Peyer's patch (tissue), 4 donors: ENCODE results near the gene ZNF304. TPM values are rescaled to one million over a fixed set of nuclear protein-coding genes. Genes with fewer than 3 reads are reported as not detected.

Experiments
- DNase-seq, 3 donors: peaks; one replicate each; pipeline ENCODE4 v3.0.0-alpha.2; 2017 to 2019
- H3K27ac ChIP-seq, 4 donors: fragments of 200-600 bp; sonication (generic); one replicate each; pipeline ENCODE4 v1.5.1; 2016 to 2019
- H3K27me3 ChIP-seq, 2 donors: fragments of 200-600 bp; sonication (generic); one replicate each; pipeline ENCODE4 v1.5.1; 2019
- H3K36me3 ChIP-seq, 3 donors: fragments of 200-600 bp; sonication (generic); one replicate each; pipeline ENCODE4 v1.5.1; 2016 to 2019
- H3K4me1 ChIP-seq, 4 donors: fragments of 200-600 bp; sonication (generic); one replicate each; pipeline ENCODE4 v1.5.1; 2016 to 2019
- H3K4me3 ChIP-seq, 4 donors: fragments of 200-600 bp; sonication (generic); 1 replicate in 3 of 4; 2 replicates in 1 of 4; pipeline ENCODE4 v1.5.1; 2016 to 2019; ENCODE audit warnings: mild to moderate bottlenecking in 1 of 4
- H3K9me3 ChIP-seq, 4 donors: fragments of 200-600 bp; sonication (generic); one replicate each; pipeline ENCODE4 v1.5.1; 2016 to 2019; ENCODE audit warnings: mild to moderate bottlenecking in 1 of 4
- CTCF ChIP-seq, 6 experiments: fragments of 450-650 bp in 4 of 6; fragments of 200-600 bp in 2 of 6; sonication (generic) in 1 of 6; IDR thresholded peaks; one replicate each; pipeline ENCODE4 v1.5.1; 2017 to 2019; ENCODE audit warnings: antibody characterized with exemption in 6 of 6, mild to moderate bottlenecking in 3 of 6, moderate library complexity in 1 of 6
- POLR2A ChIP-seq, 2 donors: fragments of 450-650 bp; IDR thresholded peaks; one replicate each; pipeline ENCODE4 v1.5.1; 2017; ENCODE audit warnings: antibody characterized with exemption in 2 of 2, mild to moderate bottlenecking in 2 of 2, moderate library complexity in 2 of 2
- total RNA-seq, 4 donors: library from RNA; depleted of rRNA; stranded (reverse); fragments of >200 nt; gene quantifications; one replicate each; pipeline ENCODE4 v1.1.0, GENCODE V29; 2016

ZNF304 gene
- total RNA-seq, 4 donors from 2014 or later = 2.1 to 10.7 (median 3.7) TPM

GRCh38 chr19:57334191-57334590 lies 16.9 kb upstream of the ZNF304 start:
- TF ChIP-seq POLR2A (IDR thresholded peaks at IDR 0.05) (no peak), CTCF (IDR thresholded peaks at IDR 0.05) (no peak)
- Histone ChIP-seq H3K27me3 (no peaks in the 10 kb centered on the region), H3K9me3 (no peaks in the 10 kb centered on the region), H3K4me1 (no peaks in the 10 kb centered on the region), H3K27ac (no peak overlapping the region), H3K4me3 (no peak overlapping the region), H3K36me3 (peaks cover 0 to 2% (median 0%) of the 10 kb centered on the region in 3 donors)
- no peak for DNase-seq

GRCh38 chr19:57338877-57339276 lies 12.2 kb upstream of the ZNF304 start:
- H3K27me3 ChIP-seq = no peaks in the 10 kb centered on the region
- H3K27ac ChIP-seq = no peak overlapping the region
- no peaks in the 10 kb centered on the region for H3K9me3 ChIP-seq
- H3K36me3 ChIP-seq = no peaks in the 10 kb centered on the region
- H3K4me3 ChIP-seq = no peak overlapping the region
- no peak for DNase-seq
- TF ChIP-seq CTCF (IDR thresholded peaks at IDR 0.05) = no peak
- TF ChIP-seq POLR2A (IDR thresholded peaks at IDR 0.05) = no peak
- H3K4me1 ChIP-seq = no peaks in the 10 kb centered on the region

GRCh38 chr19:57342582-57342981 lies 8.5 kb upstream of the ZNF304 start:
- Histone ChIP-seq H3K4me1 (no peaks in the 10 kb centered on the region), H3K9me3 (no peaks in the 10 kb centered on the region), H3K36me3 (no peaks in the 10 kb centered on the region), H3K27me3 (no peaks in the 10 kb centered on the region), H3K4me3 (no peak overlapping the region), H3K27ac (no peak overlapping the region)
- no peak for DNase-seq
- TF ChIP-seq POLR2A (IDR thresholded peaks at IDR 0.05) (no peak), CTCF (IDR thresholded peaks at IDR 0.05) (no peak)

- no peak for DNase-seq
- Histone ChIP-seq H3K27me3 (no peaks in the 10 kb centered on the region), H3K9me3 (peaks cover 0 to 3% (median 0%) of the 10 kb centered on the region in 4 donors), H3K36me3 (peaks cover 0 to 2% (median 0%) of the 10 kb centered on the region in 3 donors), H3K4me3 (no peak overlapping the region), H3K27ac (no peak overlapping the region), H3K4me1 (peaks cover 0 to 8% (median 7%) of the 10 kb centered on the region in 4 donors)
- TF ChIP-seq CTCF (IDR thresholded peaks at IDR 0.05) = no peak
- TF ChIP-seq POLR2A (IDR thresholded peaks at IDR 0.05) = no peak
Measured at GRCh38 chr19:57348136-57348535, 2.9 kb upstream of the ZNF304 start.

GRCh38 chr19:57351867-57352266 lies 796 bp downstream of the ZNF304 start:
- H3K9me3 ChIP-seq = peaks cover 0 to 28% (median 0%) of the 10 kb centered on the region in 4 donors
- peak overlapping the region in 2 of 4 donors; percentile 67 to 73 for H3K27ac ChIP-seq
- peaks cover 0 to 8% (median 7%) of the 10 kb centered on the region in 4 donors for H3K4me1 ChIP-seq
- peaks cover 0 to 40% (median 0%) of the 10 kb centered on the region in 3 donors for H3K36me3 ChIP-seq
- no peak for DNase-seq
- peak overlapping the region; percentile 66 to 84 (median 71) for H3K4me3 ChIP-seq
- TF ChIP-seq POLR2A (IDR thresholded peaks at IDR 0.05) = no peak
- no peak for TF ChIP-seq CTCF (IDR thresholded peaks at IDR 0.05)
- H3K27me3 ChIP-seq = no peaks in the 10 kb centered on the region

- TF ChIP-seq POLR2A (IDR thresholded peaks at IDR 0.05) (no peak), CTCF (IDR thresholded peaks at IDR 0.05) (no peak)
- H3K27ac ChIP-seq = no peak overlapping the region
- DNase-seq = no peak
- peaks cover 0 to 54% (median 0%) of the 10 kb centered on the region in 4 donors for H3K9me3 ChIP-seq
- H3K4me1 ChIP-seq = peaks cover 0 to 8% (median 7%) of the 10 kb centered on the region in 4 donors
- H3K4me3 ChIP-seq = no peak overlapping the region
- peaks cover 0 to 55% (median 0%) of the 10 kb centered on the region in 3 donors for H3K36me3 ChIP-seq
- no peaks in the 10 kb centered on the region for H3K27me3 ChIP-seq
Measured at GRCh38 chr19:57355916-57356315, 4.8 kb downstream of the ZNF304 start.
